Medulla oblongata (tissue), 1 donor: ENCODE measurements around the gene PGLYRP3.

Source experiments
- DNase-seq: peaks from one replicate; pipeline ENCODE4 v3.0.0-alpha.2; 2015; ENCODE audit errors: extremely low spot score

The PGLYRP3 gene, protein sequence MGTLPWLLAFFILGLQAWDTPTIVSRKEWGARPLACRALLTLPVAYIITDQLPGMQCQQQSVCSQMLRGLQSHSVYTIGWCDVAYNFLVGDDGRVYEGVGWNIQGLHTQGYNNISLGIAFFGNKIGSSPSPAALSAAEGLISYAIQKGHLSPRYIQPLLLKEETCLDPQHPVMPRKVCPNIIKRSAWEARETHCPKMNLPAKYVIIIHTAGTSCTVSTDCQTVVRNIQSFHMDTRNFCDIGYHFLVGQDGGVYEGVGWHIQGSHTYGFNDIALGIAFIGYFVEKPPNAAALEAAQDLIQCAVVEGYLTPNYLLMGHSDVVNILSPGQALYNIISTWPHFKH

DNA sequence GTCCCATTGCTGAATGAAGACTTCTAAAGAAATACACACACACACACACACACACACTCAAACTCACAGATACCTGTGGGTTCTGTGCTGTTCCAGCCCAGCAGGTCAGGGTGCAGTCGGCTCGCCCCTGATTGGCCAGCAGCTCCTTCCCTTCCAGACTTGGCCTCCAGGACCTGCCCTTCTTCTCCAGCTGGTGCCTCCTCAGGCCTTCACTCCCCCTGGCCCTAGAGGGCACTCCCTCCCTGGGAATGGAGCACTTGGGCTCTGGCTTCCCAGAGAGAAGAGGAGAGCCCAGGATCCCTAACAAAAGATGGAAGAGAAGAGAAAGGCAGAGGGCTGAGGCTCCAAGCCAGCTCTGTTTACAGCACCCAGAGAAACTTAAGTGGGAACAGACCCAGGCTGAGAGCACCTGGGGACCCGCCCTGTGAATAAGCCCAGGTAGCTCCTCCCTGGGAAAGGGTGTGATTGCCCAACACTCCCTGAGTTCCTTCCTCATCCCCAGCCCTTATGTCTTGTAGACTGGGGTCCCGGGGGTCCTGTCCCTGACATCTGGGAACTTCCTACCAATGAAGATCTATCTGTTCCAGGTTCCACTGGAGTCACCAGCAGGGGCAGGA is at the start of gene PGLYRP3:
TSS of gene PGLYRP3 (minus strand) at position 383 of the 617 bp plus-strand sequence. CDS start 2,287 bp downstream, outside the sequence.
- no peak for DNase-seq

DNA sequence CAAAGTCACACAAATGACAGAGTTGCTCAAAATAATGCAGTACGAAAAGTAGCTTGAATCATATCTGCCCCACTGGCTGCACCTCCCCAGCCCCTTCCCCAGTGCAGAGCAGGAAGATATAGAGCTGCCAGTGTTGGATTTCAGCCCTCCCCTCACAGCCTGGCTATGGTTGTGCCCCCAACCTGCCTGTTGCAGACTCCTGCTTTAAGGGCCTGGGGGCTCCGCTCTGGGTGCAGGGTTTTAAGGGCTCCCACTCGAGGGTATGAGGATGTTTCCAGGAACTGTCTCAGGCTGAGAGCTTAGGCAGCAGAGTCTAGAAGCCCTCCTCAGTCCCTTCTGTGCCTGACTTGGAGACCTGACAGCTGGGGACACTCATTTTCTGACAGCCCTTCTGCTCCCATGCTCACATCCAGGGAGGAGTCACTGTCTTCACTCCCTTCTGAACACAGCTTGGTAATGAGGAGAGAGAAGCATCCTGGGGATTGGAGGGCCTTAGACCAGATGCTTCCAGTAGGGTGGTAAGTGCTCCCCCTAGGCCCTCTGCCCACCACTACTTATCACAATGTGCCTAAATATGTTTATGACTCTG is 49.5 kb upstream of the PGLYRP3 start:
- DNase-seq = no peak

DNA sequence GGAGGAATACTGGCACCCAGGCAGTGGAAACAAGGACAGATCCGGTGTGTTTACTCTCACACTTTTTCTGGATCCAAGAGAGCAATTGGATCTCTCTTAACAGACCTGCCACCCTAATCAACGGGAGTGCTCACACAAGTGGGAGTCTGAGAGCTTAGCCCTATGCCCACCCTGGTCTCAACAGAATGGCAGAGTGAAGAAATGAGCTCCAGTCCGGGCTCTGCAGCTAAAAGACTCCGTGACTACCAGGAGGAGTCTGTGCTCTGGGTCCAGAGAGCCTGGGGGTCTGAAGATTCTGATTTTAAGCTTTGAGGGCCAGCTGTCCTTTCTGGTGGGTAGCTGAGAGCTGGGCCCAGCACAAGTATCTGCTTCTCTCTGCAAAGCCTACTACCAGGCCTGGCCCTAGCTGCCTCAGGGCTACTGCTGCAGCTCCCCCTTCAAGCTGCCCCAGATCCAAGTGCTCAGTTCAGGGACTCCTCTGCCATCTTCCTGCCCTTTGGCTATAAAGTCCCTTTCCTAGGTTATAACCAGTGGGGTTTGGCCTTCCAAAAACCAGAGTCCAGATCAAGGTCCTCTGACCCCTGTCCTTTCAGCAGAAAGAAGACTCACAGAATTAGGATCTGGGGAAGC is 48.8 kb upstream of the PGLYRP3 start:
- DNase-seq = no peak

DNA sequence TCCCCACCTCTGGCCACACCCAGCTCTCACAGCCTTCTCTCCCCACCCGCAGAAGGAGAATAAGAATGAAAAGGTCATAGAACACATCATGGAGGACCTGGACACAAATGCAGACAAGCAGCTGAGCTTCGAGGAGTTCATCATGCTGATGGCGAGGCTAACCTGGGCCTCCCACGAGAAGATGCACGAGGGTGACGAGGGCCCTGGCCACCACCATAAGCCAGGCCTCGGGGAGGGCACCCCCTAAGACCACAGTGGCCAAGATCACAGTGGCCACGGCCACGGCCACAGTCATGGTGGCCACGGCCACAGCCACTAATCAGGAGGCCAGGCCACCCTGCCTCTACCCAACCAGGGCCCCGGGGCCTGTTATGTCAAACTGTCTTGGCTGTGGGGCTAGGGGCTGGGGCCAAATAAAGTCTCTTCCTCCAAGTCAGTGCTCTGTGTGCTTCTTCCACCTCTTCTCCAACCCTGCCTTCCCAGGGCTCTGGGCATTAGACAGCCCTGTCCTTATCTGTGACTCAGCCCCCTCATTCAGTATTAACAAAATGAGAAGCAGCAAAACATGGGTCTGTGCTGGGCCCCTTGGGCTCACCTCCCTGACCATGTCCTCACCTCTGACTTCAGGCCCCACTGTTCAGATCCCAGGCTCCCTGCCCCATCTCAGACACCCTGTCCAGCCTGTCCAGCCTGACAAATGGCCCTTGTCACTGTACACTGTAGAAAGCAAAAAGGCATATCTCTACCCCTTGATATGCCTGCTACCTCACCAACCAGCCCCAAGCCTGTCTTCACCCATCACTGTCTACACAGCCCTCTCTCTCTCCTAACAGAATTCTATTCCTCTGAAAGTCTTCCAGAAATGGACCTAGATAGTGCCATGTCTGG is 48.1 kb upstream of the PGLYRP3 start:
- no peak for DNase-seq

DNA sequence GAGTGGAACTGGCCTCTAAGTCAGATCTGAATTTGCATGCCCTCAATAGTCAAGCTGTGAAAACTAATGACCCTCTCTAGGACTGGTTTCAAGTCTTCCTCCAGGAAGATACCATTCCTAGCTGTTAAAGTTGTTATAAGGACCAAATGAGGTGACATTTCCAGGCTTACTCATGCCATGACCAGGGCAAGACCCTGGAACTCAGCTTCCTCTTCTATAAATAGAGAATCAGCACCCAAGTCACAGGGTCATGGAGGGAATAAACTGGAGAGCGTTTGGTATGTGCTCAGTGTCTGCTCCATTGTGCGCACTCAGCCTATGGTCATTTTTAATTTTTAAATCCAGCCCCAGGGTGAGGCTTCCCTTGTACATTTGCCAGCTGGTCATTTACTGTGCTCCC is 47.4 kb upstream of the PGLYRP3 start:
- peak; percentile 7 for DNase-seq

DNA sequence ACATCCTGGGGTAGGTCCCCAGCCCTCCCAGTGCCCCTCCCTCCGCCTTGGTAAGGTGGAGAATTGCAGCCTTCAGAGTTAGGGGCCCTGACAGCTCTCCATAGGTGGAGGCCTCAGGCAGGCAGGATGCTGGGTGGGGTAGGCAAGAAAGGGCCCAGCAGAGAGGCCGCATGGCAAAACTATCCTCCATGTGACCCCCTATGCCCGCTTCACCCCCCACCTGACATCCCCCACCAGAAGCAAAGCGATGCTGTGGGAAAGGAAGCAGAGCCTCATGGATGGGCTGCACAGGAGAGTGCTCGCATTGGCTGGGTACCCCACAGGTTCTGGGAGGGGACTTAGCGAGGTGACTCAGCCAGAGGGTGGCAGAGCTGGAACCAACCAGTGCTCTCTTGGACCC is 46.5 kb upstream of the PGLYRP3 start:
- DNase-seq = no peak

DNA sequence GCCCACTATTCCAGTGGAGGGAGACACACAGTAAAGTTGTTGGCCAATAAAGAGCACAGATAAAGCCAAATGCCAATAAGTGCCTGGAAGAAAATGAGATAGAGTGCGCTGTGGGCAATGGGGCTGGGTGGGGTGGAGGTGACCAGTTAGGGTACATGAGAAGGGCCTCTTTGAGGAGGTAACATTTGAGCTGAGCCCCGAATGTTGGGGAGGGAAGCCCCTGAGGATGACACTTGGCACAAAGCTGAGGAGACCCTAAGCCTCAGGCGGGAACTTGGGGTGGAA is 45.9 kb upstream of the PGLYRP3 start:
- no peak for DNase-seq

DNA sequence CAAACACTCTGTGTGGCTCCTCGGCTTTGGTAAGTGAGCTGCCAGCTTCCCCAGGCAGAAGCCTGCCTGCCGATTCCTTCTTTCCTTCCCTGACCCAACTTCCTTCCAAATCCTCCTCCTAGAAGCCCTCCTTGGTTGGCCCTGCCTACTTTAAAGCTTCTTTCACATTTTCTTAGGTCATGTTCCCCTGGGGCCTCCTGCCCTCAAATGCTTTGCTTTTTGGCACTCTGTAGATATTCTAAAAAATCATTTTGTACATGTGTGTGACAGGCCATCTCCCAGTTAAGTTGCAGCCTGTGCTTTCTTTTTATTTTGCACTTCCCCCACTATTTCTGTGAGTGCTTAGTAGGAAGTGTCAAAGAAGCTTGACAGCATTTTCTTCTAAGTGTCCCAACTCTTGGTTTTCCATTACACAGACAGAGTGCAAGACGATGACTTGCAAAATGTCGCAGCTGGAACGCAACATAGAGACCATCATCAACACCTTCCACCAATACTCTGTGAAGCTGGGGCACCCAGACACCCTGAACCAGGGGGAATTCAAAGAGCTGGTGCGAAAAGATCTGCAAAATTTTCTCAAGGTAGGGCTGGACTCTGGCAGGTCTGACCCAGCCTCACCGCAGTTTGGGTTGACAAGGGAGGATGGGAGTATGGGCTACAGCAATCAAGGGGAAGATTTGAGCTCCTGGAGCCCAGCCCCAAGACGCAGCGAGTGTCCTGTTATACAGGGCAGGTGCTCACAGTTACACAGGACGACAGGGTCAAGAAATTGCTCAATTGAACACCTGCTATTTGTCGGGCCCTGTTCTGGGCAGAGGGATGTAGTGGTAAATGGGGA is 45.3 kb upstream of the PGLYRP3 start, which contains the start of gene S100A9:
TSS of gene S100A9 (plus strand) at position 2 of the 838 bp plus-strand sequence. CDS start at position 432, 430 bp downstream.
- DNase-seq = no peak

DNA sequence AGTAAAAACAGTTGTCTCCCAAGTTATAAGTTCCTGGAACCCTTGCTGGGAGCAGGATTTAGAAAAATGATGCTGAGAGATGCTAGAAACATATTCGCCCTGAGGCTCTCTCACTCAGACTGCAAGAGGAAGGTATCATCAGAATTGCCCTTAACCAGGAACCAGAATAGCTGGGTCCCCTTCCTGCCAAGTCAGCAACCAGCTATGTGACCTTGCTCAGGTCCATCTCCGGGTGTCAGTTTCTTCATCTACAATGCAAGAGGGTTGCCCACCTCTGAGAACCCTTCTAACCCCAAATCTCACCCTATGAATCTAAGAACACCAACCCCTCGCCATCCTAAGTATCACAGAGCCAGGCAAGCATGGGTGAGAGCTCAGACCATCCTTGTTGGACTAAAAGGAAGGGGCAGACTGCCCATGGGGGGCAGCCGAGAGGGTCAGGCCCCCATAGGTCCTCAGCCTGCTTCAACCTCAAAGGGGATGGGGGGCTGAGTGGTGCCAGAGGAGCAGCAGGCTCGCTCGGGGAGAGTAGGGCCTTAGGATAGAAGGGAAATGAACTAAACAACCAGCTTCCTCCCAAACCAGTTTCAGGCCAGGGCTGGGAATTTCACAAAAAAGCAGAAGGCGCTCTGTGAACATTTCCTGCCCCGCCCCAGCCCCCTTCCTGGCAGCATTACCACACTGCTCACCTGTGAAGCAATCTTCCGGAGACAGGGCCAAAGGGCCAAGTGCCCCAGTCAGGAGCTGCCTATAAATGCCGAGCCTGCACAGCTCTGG is 44.5 kb upstream of the PGLYRP3 start:
- DNase-seq = no peak

DNA sequence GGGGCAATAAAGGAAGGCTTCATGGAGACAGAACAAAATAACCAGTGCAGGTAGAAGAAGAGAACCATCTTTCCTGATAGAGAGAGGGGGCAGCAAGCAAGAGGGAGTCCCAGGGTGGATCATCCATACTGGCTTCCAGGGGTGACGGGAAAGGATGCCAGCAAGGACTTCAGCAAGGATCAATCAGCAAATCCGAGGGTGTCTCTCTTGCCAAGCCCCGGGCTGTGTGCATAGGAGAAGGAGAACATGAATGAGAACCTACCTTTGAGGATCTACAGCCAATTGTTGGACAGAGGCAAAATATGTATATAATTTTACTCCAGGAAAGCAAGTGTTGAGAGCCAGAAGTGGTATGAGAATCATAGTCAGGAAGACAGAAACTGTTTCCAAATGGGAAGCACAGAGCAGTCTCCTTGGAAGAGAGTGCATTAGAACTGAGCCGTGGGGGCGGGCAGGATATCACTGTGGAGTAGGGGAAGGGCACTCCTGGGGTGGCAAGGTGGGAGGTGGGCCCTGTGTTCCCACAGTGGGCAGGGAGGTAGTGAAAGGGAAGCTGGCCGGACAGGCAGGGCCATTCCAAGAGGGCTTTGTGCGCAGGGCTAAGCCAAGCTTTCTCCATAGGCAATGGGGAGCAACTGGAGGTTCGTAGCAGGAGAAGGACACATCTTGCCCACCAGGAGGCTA is 43.8 kb upstream of the PGLYRP3 start:
- DNase-seq = no peak

DNA sequence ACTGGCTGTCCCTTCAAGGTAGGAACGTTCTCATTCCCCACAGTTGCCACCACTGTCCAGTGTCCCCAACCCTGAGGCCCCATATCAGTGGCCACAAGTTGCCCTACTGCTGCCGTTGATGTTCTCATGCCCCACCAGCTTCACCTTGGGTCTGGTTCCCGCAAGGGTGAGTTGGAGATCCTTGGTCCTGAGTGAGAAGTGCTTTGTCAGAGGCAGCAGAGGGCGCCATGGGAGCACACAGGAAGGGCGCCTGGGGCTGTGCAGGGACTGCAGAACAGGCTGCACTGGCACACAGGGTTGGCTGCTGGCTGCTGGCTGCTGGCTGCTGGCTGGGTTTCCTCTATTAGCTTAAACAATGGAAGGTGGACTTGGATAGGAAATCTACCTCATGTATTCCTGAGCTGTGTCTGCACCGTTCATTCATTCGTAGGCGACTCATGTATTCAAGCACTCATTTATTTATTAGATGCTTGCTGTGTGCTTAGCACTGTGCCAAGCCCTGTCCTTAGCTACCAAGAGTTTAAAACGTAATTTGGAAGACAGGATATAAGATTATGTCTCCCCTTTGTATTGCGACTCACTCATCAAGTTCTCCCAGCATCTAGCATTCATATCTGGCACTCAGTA is 42.8 kb upstream of the PGLYRP3 start:
- no peak for DNase-seq

DNA sequence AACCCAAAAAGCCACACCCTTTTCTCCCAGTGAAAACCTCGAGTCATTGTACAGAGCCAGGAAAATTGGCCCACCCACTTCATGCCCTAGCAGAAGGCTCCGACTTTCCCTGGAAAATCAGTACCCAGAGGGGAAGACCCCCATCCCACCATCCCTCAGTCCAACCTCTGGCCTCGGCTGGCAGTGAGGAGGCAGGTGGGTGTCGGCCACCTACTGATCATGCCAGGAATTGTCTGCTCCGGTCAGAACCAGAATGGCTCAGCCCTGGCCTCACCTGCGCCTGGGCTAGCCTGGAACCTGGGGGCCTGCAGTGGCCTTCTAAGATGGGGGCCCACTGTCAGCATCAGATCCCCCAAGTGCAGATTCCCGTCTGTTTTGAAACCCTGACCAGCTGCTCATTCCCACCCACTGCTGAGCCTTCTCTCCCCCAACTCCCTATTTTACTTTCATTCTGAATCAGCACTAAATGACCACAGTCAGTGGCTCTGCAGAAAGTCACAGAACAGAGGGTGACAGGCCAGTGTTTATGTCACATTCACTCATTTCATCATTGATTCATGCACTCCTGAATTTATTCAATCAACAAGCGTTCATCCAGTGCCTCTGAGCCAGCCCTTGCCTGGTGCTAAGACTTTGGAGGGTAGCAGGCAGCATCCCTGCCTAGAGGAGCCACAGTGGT is 41.9 kb upstream of the PGLYRP3 start:
- DNase-seq = no peak

DNA sequence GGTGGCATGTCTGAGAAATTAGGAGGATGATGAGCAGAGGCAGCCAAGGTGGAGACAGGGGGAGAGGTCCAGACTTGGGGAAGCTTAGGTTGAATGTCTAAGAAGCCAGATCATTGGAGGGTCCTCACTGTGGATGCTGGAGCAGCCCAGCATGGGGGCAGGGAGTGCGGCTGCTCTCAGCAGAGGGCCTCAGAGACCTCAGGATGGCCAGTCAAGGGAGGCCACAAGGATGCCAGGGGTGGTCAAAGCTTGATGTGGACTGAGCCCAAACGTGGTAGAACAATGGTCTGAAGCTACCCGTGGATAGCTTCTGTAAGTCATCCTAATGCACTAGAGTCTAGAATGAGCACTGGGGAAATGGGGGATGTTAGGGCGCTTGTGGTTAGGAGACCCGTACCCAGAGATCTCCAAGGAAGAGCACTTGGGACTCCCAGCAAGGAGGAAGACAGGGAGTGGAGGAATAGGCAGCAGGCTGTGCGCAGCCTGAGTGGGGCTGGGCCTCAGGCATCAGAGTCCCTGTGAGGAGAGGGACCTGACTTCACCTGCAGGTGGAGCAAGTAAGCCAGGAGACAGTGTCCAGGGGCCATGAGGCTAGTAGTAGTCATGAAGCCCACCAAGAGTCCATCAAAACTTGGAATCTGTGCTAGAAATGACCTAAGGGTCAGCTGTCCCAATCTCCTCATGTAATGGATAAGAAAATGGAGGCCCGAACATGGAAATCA is 40.6 kb upstream of the PGLYRP3 start:
- DNase-seq = no peak

DNA sequence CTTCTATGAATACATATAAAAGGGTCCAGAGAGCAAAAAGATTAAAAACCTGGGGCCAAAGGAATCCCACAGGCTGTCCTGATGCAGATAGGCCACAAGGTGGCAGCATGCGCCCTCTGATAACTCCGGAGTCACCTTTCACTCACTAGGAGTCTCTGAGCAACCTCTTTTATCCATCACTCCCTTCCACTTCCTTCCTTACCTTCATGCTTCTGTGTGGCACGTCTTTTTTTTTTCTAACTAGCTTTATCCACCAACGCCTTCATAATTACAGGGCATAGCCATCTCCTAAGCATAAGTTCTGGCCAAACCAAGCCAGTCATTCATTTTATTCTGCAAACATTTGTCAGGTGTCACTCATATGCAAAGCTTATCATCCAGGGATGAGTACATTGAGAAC is 39.8 kb upstream of the PGLYRP3 start:
- peak; percentile 71 for DNase-seq

DNA sequence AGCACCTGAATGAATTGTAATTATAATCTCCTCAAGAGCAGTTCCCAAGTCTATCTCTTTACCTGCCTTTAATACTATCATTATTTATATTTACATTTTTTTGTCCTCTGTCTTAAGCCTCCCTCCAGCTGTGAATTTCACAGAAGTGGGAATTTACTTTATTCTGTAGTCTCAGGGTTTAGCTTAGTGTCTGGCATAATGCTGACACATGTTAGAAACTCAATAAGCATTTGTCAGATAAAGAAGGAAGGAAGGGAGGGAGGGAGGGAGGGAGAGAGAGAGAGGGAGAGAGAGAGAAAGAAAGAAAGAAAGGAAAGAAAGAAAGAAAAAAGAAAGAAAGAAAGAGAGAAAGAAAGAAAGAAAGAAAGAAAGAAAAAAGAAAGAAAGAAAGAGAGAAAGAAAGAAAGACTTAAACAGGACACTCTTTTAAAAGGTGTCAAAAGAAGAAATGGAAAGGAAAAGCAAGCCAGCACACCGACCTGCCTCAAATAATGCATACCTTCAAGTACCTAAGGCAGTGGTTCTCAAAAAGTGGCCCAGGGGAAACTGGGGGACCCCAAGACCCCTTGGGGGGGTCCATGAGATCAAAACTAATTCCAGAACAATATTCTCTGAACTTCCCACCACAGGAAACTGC is 37.7 kb upstream of the PGLYRP3 start:
- DNase-seq = no peak

DNA sequence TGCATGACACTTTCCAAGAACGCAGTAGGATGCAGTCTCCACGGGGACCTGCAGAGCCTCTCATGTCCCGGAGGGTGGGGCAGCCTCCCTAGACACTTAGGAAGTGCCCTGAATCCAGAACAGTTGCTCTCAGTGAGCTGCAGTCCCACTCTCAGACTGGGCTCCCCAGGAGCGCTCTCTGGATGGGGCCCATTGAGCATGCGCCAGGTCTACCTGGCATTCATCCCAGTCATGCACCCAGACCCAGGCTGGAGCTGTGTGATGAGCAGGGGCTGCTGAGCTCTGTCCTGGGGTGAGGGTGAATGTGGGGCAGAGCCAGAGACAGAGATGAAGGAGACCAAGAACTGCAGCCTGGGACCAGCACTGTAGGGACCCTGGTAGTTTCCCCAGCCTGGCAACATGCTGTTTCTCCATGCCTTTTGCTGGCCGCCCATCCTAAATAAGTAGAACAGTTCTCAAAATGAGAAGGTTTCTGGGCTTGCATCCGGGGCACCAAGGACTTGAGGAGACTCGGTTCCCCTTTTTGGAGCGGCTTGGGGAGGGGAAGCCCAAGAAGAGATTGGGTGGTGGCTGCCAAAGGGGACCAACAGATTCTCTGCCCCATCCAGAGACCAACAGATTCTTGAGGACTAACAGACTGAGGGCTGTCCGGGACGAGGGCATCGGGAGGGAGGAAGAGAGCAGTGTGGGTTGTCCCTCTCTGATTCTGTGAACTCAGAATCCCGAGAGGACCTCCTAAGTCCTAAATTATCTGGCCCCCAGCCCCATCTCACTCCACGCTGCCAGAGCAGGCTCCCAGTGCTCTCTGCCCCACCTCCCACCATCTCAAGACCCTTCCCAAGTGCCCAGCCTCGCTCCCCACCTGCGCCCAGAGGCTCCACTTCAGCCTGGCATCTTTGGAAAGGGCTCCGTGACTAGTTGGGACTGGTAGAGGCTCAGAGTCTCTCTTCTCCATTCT is 36.9 kb upstream of the PGLYRP3 start:
- DNase-seq = no peak
